H9 (cell line): ENCODE measurements around the gene MPV17L2. TPM values are rescaled to one million over a fixed set of nuclear protein-coding genes. Genes with fewer than 3 reads are reported as not detected.

Source experiments
- DNase-seq: peaks from one replicate; pipeline ENCODE4 v3.0.0-alpha.2; 2017
- H2AFZ ChIP-seq: one replicate; pipeline ENCODE4 v1.6.1; 2013; ENCODE audit warnings: mild to moderate bottlenecking, low read length, control low read depth, moderate library complexity
- H2AK5ac ChIP-seq: 2 replicates; pipeline ENCODE4 v1.6.1; 2013; ENCODE audit warnings: low read length, control low read depth, mixed read lengths; ENCODE audit not compliant: insufficient read length
- H2BK120ac ChIP-seq: one replicate; pipeline ENCODE4 v1.6.1; 2013; ENCODE audit warnings: low read depth, mild to moderate bottlenecking, low read length, control low read depth, inconsistent platforms; ENCODE audit not compliant: poor library complexity, severe bottlenecking
- H2BK12ac ChIP-seq: 2 replicates; pipeline ENCODE4 v1.6.1; 2013; ENCODE audit warnings: low read length, control low read depth, mixed read lengths, low read depth; ENCODE audit not compliant: insufficient read length
- H2BK15ac ChIP-seq: 2 replicates; pipeline ENCODE4 v1.6.1; 2013; ENCODE audit warnings: low read depth, low read length, control low read depth
- H2BK20ac ChIP-seq: one replicate; pipeline ENCODE4 v1.6.1; 2013; ENCODE audit warnings: low read depth, mild to moderate bottlenecking, low read length, control low read depth, inconsistent platforms; ENCODE audit not compliant: poor library complexity, severe bottlenecking
- H2BK5ac ChIP-seq: 2 replicates; pipeline ENCODE4 v1.6.1; 2013; ENCODE audit warnings: low read length, control low read depth, mixed read lengths; ENCODE audit not compliant: insufficient read length
- H3K14ac ChIP-seq: 2 replicates; pipeline ENCODE4 v1.6.1; 2013; ENCODE audit warnings: low read length, control low read depth; ENCODE audit not compliant: insufficient read depth
- H3K18ac ChIP-seq: 2 replicates; pipeline ENCODE4 v1.6.1; 2013; ENCODE audit warnings: low read depth, mild to moderate bottlenecking, mixed read lengths, low read length, control low read depth; ENCODE audit not compliant: insufficient read length
- H3K23ac ChIP-seq: 2 replicates; pipeline ENCODE4 v1.6.1; 2013; ENCODE audit warnings: low read length, control low read depth, mixed read lengths, low read depth; ENCODE audit not compliant: insufficient read length
- H3K23me2 ChIP-seq: 2 replicates; pipeline ENCODE4 v1.6.1; 2013; ENCODE audit warnings: low read depth, mild to moderate bottlenecking, mixed read lengths, low read length, control low read depth; ENCODE audit not compliant: insufficient read length, poor library complexity, severe bottlenecking
- H3K27ac ChIP-seq: 2 replicates; pipeline ENCODE4 v1.5.1; 2013; ENCODE audit warnings: low read length, control low read depth, mixed read lengths, low read depth; ENCODE audit not compliant: insufficient read length
- H3K27me3 ChIP-seq: 2 replicates; pipeline ENCODE4 v1.6.1; 2013; ENCODE audit warnings: low read length, control low read depth, inconsistent platforms; ENCODE audit not compliant: insufficient read depth
- H3K4ac ChIP-seq: 2 replicates; pipeline ENCODE4 v1.6.1; 2013; ENCODE audit warnings: low read depth, mild to moderate bottlenecking, control low read depth, inconsistent platforms, low read length, moderate library complexity
- H3K4me1 ChIP-seq: 2 replicates; pipeline ENCODE4 v1.6.1; 2013; ENCODE audit warnings: low read length, control low read depth, inconsistent platforms; ENCODE audit not compliant: insufficient read depth
- H3K4me2 ChIP-seq: 2 replicates; pipeline ENCODE4 v1.6.1; 2013; ENCODE audit warnings: low read length, control low read depth, mixed read lengths; ENCODE audit not compliant: insufficient read length, insufficient read depth
- H3K56ac ChIP-seq: 2 replicates; pipeline ENCODE4 v1.6.1; 2013; ENCODE audit warnings: low read depth, mild to moderate bottlenecking, mixed read lengths, low read length, control low read depth; ENCODE audit not compliant: insufficient read length
- H3K79me1 ChIP-seq: 2 replicates; pipeline ENCODE4 v1.6.1; 2013; ENCODE audit warnings: low read depth, mild to moderate bottlenecking, moderate library complexity, low read length, control low read depth, inconsistent platforms; ENCODE audit not compliant: insufficient read depth, poor library complexity, severe bottlenecking
- H3K79me2 ChIP-seq: 2 replicates; pipeline ENCODE4 v1.6.1; 2013; ENCODE audit warnings: low read length, control low read depth, inconsistent platforms; ENCODE audit not compliant: insufficient read depth
- H3K9ac ChIP-seq: 2 replicates; pipeline ENCODE4 v1.6.1; 2013; ENCODE audit warnings: low read length, control low read depth, mixed read lengths; ENCODE audit not compliant: insufficient read length; ENCODE audit errors: extremely low read depth
- H3K9me3 ChIP-seq: one replicate; pipeline ENCODE4 v1.6.1; 2013; ENCODE audit warnings: low read depth, low read length, inconsistent platforms; ENCODE audit not compliant: control insufficient read depth
- H3T11ph ChIP-seq: one replicate; pipeline ENCODE4 v1.6.1; 2013; ENCODE audit warnings: mild to moderate bottlenecking, low read length, control low read depth, inconsistent platforms
- H4K20me1 ChIP-seq: one replicate; pipeline ENCODE4 v1.6.1; 2013; ENCODE audit not compliant: control insufficient read depth, insufficient read length, insufficient read depth
- H4K5ac ChIP-seq: 2 replicates; pipeline ENCODE4 v1.6.1; 2013; ENCODE audit warnings: low read depth, mild to moderate bottlenecking, mixed read lengths, low read length, control low read depth; ENCODE audit not compliant: insufficient read length
- H4K8ac ChIP-seq: replicated peaks from 2 replicates; pipeline ENCODE4 v1.6.1; 2013; ENCODE audit warnings: low read length, control low read depth, mixed read lengths, low read depth; ENCODE audit not compliant: insufficient read length
- H4K91ac ChIP-seq: 2 replicates; pipeline ENCODE4 v1.6.1; 2013; ENCODE audit warnings: low read depth, mild to moderate bottlenecking, moderate library complexity, mixed read lengths, low read length, control low read depth; ENCODE audit not compliant: insufficient read length
- H3K27ac Mint-ChIP-seq, 3 experiments: 2 replicates in 2 of 3; 3 replicates in 1 of 3; pipeline ENCODE4 v1.8.0; 2020 to 2021; ENCODE audit warnings: mixed read lengths in 3 of 3, mild to moderate bottlenecking in 1 of 3, moderate library complexity in 1 of 3
- H3K27me3 Mint-ChIP-seq: 2 replicates; pipeline ENCODE4 v1.8.0; 2021; ENCODE audit warnings: low read depth, mild to moderate bottlenecking, moderate library complexity, mixed read lengths
- H3K36me3 Mint-ChIP-seq, 3 experiments: 2 replicates in 2 of 3; 3 replicates in 1 of 3; pipeline ENCODE4 v1.8.0; 2020 to 2021; ENCODE audit warnings: low read depth in 3 of 3, mixed read lengths in 3 of 3; ENCODE audit not compliant: insufficient read depth in 1 of 3
- H3K4me1 Mint-ChIP-seq, 2 experiments: 2 replicates each; pipeline ENCODE4 v1.8.0; 2020; ENCODE audit warnings: mixed read lengths in 2 of 2
- H3K4me3 Mint-ChIP-seq, 2 experiments: 2 replicates in 1 of 2; 3 replicates in 1 of 2; pipeline ENCODE4 v1.8.0; 2020 to 2021; ENCODE audit warnings: mild to moderate bottlenecking in 2 of 2, mixed read lengths in 2 of 2, moderate library complexity in 1 of 2
- H3K9me3 Mint-ChIP-seq, 2 experiments: 2 replicates in 1 of 2; 3 replicates in 1 of 2; pipeline ENCODE4 v1.8.0; 2020; ENCODE audit warnings: mild to moderate bottlenecking in 2 of 2, mixed read lengths in 2 of 2, moderate library complexity in 1 of 2
- WGBS: extraction: QIAGEN DNeasy Blood & Tissue Kit; methylation state at CpG from one replicate; pipeline ENCODE4 v1.1.7; 2013; ENCODE audit warnings: missing lambda C conversion rate, low lambda C conversion rate, mixed read lengths; ENCODE audit not compliant: insufficient read length; ENCODE audit errors: extremely low coverage; 5-methylcytosine and 5-hydroxymethylcytosine counted together
- total RNA-seq: library from RNA; stranded (reverse); gene quantifications from 2 replicates; pipeline ENCODE4 v1.2.1, GENCODE V29; 2021
- TF ChIP-seq, protein P1 (sequence below): fragments of 200-600 bp; sonication (generic); conservative IDR thresholded peaks from 3 replicates; pipeline ENCODE4 v1.8.0; 2021; ENCODE audit warnings: antibody characterized with exemption, mild to moderate bottlenecking

The MPV17L2 gene
- total RNA-seq, 1 experiment from 2014 or later = 26.4 TPM

DNA sequence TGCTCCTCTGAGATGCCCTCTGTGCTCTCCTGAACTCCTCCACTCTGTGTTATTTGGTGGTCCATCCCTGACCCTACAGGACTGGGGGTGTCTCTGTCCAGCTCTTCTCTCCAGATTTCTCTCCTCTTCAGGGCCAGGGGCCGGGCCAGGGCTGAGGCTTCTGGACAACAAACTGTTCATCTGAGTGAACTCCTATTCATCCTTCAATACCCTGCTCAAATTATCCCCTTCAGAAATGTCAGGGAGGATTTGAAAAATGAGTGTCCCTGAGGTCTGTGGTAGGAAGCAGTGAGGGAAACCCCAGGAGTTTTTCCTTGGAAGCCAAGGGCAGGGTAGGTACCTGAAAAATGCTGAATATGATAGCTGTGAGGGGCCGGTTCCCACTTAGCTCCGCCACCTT, 25.6 kb downstream of the MPV17L2 start:
- Histone ChIP-seq H3T11ph (no peak overlapping the region), H3K27me3 (no peaks in the 10 kb centered on the region), H3K14ac (no peak overlapping the region), H3K27ac (no peak overlapping the region), H3K79me2 (no peaks in the 10 kb centered on the region), H4K91ac (no peak overlapping the region), H3K23ac (no peak overlapping the region), H3K23me2 (no peaks in the 10 kb centered on the region), H2BK20ac (no peak overlapping the region), H4K20me1 (no peaks in the 10 kb centered on the region), H3K4me2 (no peak overlapping the region), H3K18ac (no peak overlapping the region), H2BK5ac (no peak overlapping the region), H2BK15ac (no peak overlapping the region), H3K9ac (no peak overlapping the region), H2AFZ (no peak overlapping the region), H4K8ac (no peak overlapping the region), H3K56ac (no peak overlapping the region), H2BK12ac (no peak overlapping the region), H2AK5ac (no peak overlapping the region), H4K5ac (no peak overlapping the region), H3K4me1 (no peaks in the 10 kb centered on the region; the same call in 1 of the 2 replicates), H3K9me3 (no peaks in the 10 kb centered on the region), H3K4ac (no peak overlapping the region), H2BK120ac (no peak overlapping the region), H3K79me1 (no peaks in the 10 kb centered on the region)
- TF ChIP-seq, protein P1, sequence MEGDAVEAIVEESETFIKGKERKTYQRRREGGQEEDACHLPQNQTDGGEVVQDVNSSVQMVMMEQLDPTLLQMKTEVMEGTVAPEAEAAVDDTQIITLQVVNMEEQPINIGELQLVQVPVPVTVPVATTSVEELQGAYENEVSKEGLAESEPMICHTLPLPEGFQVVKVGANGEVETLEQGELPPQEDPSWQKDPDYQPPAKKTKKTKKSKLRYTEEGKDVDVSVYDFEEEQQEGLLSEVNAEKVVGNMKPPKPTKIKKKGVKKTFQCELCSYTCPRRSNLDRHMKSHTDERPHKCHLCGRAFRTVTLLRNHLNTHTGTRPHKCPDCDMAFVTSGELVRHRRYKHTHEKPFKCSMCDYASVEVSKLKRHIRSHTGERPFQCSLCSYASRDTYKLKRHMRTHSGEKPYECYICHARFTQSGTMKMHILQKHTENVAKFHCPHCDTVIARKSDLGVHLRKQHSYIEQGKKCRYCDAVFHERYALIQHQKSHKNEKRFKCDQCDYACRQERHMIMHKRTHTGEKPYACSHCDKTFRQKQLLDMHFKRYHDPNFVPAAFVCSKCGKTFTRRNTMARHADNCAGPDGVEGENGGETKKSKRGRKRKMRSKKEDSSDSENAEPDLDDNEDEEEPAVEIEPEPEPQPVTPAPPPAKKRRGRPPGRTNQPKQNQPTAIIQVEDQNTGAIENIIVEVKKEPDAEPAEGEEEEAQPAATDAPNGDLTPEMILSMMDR = no peak
- DNase-seq = no peak
- Mint-ChIP-seq H3K27ac (no peak overlapping the region), H3K4me3 (no peak overlapping the region; a peak in 1 of 5 replicates), H3K9me3 (no peaks in the 10 kb centered on the region), H3K36me3 (peaks cover 0 to under 1% (median 0%) of the 10 kb centered on the region in 3 experiments; a peak in 2 of 7 replicates), H3K4me1 (peaks cover 16 to 21% of the 10 kb centered on the region in 2 experiments), H3K27me3 (peaks cover 5% of the 10 kb centered on the region)
- no CpG with 5 or more reads among the region's 3 CpGs for WGBS
